Fibroblast of the aortic adventitia (primary cell): ENCODE measurements around the gene SKAP1. TPM values are rescaled to one million over a fixed set of nuclear protein-coding genes. Genes with fewer than 3 reads are reported as not detected.
"Not testable (repeated sequence)": the region's sequence is repeated elsewhere in the genome, so short reads cannot be mapped to it uniquely, and the experiment has no call there.

Experiments
- DNase-seq: peaks from one replicate; pipeline ENCODE4 v3.0.0-alpha.2; 2010; ENCODE audit warnings: low read depth
- H3K4me3 ChIP-seq: 2 replicates; pipeline ENCODE4 v1.5.1; 2011; ENCODE audit warnings: low read depth, mild to moderate bottlenecking, control low read depth, low read length, moderate library complexity
- total RNA-seq: library from RNA; depleted of rRNA; stranded (reverse); fragments of >200 nt; gene quantifications from 2 replicates; pipeline ENCODE4 v1.2.3, GENCODE V29; 2012; ENCODE audit warnings: low replicate concordance
- TF ChIP-seq, protein P1 (sequence below): IDR thresholded peaks from 2 replicates; pipeline ENCODE4 v1.5.1; 2011; ENCODE audit warnings: mild to moderate bottlenecking, low read length, control low read depth, inconsistent platforms; ENCODE audit not compliant: insufficient read depth

Gene SKAP1
- total RNA-seq, 1 donor = not detected

DNA sequence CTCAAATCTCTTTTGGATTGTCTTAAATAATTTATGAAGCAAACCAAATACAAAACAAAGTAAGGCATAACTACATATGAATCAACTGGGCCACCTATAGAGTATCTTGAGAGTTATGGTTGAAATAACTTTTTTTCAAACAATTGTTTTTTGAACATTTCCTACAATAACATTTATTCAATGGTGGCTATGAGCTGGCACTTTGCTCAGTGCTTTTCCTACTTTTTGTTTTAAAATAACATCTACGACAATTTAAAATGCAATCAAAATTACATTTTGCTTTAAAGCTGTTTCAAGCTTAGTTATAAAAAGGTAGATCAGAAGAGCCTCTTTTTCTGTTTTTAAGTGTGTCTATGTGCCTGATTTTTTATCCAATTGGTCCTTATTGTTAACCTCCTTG lies 238.7 kb downstream of the SKAP1 start:
- DNase-seq = no peak
- TF ChIP-seq, protein P1, sequence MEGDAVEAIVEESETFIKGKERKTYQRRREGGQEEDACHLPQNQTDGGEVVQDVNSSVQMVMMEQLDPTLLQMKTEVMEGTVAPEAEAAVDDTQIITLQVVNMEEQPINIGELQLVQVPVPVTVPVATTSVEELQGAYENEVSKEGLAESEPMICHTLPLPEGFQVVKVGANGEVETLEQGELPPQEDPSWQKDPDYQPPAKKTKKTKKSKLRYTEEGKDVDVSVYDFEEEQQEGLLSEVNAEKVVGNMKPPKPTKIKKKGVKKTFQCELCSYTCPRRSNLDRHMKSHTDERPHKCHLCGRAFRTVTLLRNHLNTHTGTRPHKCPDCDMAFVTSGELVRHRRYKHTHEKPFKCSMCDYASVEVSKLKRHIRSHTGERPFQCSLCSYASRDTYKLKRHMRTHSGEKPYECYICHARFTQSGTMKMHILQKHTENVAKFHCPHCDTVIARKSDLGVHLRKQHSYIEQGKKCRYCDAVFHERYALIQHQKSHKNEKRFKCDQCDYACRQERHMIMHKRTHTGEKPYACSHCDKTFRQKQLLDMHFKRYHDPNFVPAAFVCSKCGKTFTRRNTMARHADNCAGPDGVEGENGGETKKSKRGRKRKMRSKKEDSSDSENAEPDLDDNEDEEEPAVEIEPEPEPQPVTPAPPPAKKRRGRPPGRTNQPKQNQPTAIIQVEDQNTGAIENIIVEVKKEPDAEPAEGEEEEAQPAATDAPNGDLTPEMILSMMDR = no peak
- H3K4me3 ChIP-seq = no peak overlapping the region

DNA sequence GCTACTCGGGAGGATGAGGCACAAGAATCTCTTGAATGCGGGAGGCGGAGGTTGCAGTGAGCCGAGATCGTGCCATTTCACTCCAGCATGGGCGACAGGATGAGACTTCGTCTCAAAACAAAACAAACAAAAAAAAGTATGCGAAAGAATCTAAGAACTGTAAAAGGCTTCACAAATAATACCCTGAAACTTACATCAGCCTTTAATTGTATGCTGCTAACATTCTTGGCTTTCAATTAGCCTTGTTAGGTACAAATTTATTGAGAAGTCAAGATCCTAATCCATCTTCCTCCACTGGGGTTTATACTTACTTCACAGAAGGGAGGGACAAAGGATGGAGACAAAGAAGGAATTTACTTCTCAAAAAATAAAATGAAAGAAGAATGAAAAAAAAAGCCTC lies 239.1 kb downstream of the SKAP1 start:
- no peak for DNase-seq
- TF ChIP-seq, protein P1 = no peak

DNA sequence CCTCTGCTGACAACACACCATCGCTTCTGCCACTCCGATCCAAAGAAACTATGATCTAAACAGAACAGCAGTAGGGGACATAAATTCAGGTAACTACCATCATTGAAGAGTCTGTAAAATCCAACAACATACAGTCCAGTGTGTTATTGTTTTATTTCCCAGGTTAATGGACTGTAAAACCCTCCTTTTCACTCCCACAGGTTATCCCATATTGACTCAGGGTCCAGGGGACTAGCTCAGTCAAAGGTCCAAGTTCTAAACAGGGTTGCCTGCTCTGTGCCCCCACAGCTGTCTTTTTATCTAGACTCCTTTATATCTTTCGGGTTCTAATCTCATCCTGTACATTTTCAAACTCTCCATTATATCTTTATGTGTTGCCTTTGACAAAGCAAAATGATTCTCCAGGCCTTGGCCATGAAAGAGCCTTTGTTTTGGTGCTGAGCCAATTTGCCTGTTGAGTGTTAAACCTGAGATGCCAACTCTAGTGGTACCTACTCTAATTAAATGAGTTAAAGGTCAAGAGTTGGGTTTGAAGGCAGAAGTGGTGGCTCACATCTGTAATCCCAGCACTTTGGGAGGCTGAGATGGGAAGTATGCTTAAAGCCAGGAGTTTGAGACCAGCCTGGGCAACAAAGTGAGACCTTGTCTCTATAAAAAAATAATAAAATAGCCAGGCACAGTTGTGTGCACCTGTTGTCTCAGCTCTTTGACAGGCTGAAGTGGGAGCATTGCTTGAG lies 242.0 kb downstream of the SKAP1 start:
- no peak for DNase-seq
- TF ChIP-seq, protein P1 = no peak
- H3K4me3 ChIP-seq = no peak overlapping the region

More for the DNA sequence above, 239.1 kb downstream of the SKAP1 start:
- H3K4me3 ChIP-seq = no peak overlapping the region

DNA sequence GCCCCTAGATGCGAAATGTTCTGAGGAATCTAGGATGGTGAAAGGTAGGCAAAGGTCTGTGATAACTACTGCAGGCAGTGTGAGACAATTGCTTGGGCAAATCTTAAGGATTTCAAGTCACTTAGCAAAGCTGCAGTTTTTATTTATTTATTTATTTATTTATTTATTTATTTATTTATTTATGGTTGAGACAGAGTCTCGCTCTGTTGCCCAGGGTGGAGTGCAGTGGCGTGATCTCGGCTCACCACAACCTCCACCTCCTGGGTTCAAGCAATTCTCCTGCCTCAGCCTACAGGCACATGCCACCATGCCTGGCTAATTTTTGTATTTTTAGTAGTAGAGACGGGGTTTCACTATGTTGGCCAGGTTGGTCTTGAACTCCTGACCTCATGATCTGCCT lies 243.7 kb downstream of the SKAP1 start:
- not testable (repeated sequence) for DNase-seq, H3K4me3 ChIP-seq

DNA sequence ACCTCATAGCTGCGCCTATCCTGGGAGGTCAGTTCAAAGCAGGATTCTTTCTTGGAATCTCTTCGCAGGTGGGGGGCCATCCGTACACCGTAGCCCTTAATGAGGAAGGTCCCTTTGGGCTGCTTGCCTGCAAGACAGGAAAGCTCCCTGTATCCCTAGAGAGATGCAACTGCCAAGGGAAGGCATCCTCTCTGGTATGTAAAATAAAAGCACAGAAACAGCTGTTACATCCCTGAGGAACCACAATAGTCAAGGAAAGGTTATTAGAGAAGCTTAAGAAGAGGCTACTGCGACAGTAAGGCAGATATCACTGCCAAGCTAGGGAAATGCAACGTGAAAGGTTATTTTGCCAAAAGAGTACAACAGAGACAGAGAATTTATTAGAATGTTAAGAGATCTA lies 245.3 kb downstream of the SKAP1 start:
- H3K4me3 ChIP-seq = no peak overlapping the region
- TF ChIP-seq, protein P1 = no peak
- no peak for DNase-seq

DNA sequence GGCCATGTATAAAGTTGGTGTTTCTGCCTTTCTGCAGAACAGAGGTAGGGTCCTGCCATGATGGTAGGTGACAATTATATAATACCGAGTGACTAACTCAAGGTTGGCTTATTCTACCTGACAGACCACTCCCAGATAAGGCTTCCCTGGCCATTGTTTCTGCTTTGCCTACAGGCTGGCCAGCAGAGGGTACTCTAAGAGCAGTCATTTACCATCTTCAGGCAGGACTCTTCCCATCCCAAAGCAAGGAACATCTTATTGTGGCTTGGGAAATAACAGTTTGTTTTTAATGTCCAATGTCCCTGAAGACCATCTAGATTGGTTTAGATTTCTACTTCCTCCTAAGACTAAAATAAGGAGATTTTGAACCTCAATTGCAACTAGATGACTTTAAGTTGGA lies 248.4 kb downstream of the SKAP1 start:
- peak; percentile 27 for DNase-seq
- TF ChIP-seq, protein P1 = peak; percentile 47
- H3K4me3 ChIP-seq = no peak overlapping the region

DNA sequence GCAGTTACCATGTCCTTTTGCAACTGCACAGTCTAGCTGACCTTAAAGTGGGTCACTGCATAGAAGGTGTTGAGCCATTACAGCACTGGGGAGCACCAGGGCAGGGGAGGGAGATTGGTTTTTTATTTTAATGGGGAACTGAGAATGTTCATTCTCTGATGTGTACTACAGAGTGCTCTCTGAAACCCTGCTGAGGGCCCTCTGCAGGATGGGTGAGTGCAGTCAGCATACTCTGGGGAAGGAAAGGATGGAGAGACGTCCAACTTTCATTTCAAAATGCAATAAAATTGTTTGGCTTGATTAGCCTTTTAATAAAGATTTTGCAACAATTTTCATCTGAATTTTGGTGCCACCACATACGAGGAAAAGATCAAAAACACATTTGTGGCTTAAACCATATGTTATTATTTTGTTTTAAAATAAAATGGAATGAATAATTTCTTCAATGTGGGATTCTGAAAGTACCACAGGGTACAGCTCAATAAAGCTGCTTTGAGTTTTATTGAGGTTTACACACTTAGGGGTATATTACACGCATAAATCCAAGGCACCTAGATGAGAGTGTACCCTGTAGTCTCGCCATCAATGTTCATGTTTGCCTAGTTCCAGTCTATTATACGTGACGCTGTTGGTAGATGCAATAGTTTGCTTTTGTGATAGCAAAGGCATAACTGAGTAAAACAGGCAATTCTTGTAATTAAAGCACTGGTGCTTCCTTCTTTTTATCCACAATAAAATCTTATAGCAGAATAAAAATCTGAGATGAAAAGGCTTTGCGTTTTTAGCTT lies 249.0 kb downstream of the SKAP1 start:
- no peak for DNase-seq
- TF ChIP-seq, protein P1 = no peak
- no peak overlapping the region for H3K4me3 ChIP-seq
